A673 (cell line): ENCODE results near the gene ZEB1. TPM values are rescaled to one million over a fixed set of nuclear protein-coding genes. Genes with fewer than 3 reads are reported as not detected.
"Not testable (repeated sequence)": the region's sequence is repeated elsewhere in the genome, so short reads cannot be mapped to it uniquely, and the experiment has no call there.

ENCODE experiments used
- BruUV-seq: library from RNA; stranded (reverse); fragments of 400-500 nt; replicated peaks from 2 replicates; lab custom pipeline; 2021; lab: Mats Ljungman, UMichigan
- CTCF ChIA-PET: fragments of 300-600 bp; sonication (Branson Sonifier 250); formaldehyde crosslinking; loops from one replicate; lab custom pipeline; 2022; ENCODE audit warnings: antibody characterized with exemption; lab: Charles Lee
- POLR2A ChIA-PET: fragments of 300-600 bp; sonication (Branson Sonifier 250); formaldehyde crosslinking; loops from one replicate; lab custom pipeline; 2022; ENCODE audit warnings: antibody characterized with exemption; ENCODE audit not compliant: low non-redundant PET; lab: Charles Lee
- DNase-seq: peaks from one replicate; pipeline ENCODE4 v3.0.0-alpha.2; 2015; ENCODE audit warnings: low spot score
- H3K27ac ChIP-seq: fragments of 200-600 bp; sonication (generic); 2 replicates; pipeline ENCODE4 v1.5.1; 2016; ENCODE audit warnings: mixed run types, low read depth, mild to moderate bottlenecking, mixed read lengths, antibody characterized with exemption, low read length; ENCODE audit not compliant: poor library complexity, severe bottlenecking
- H3K27me3 ChIP-seq: fragments of 200-600 bp; sonication (generic); replicated peaks from 2 replicates; pipeline ENCODE4 v1.6.1; 2017; ENCODE audit warnings: mixed run types, low read depth, mild to moderate bottlenecking, mixed read lengths, antibody characterized with exemption, low read length; ENCODE audit not compliant: insufficient read depth, poor library complexity
- H3K36me3 ChIP-seq: fragments of 200-600 bp; sonication (generic); 2 replicates; pipeline ENCODE4 v1.6.1; 2016; ENCODE audit warnings: mixed run types, mild to moderate bottlenecking, mixed read lengths, antibody characterized with exemption, low read length; ENCODE audit not compliant: insufficient read depth, poor library complexity, severe bottlenecking
- H3K4me1 ChIP-seq: fragments of 200-600 bp; sonication (generic); 2 replicates; pipeline ENCODE4 v1.6.1; 2017; ENCODE audit warnings: mixed run types, mild to moderate bottlenecking, mixed read lengths, antibody characterized with exemption, low read length; ENCODE audit not compliant: insufficient read depth, poor library complexity, severe bottlenecking
- H3K4me3 ChIP-seq: fragments of 200-600 bp; sonication (generic); 2 replicates; pipeline ENCODE4 v1.5.1; 2016; ENCODE audit warnings: low read depth, mixed run types, mild to moderate bottlenecking, mixed read lengths, low read length; ENCODE audit not compliant: poor library complexity, severe bottlenecking
- H3K9me3 ChIP-seq: fragments of 200-600 bp; sonication (generic); 2 replicates; pipeline ENCODE4 v1.6.1; 2016; ENCODE audit warnings: mixed run types, low read depth, mild to moderate bottlenecking, mixed read lengths, antibody characterized with exemption, low read length; ENCODE audit not compliant: poor library complexity, severe bottlenecking
- EZH2 ChIP-seq: fragments of 200-600 bp; sonication (generic); IDR thresholded peaks from 2 replicates; pipeline ENCODE4 v1.6.1; 2017; ENCODE audit warnings: borderline replicate concordance, low read depth, mild to moderate bottlenecking, mixed read lengths, antibody characterized with exemption, low read length; ENCODE audit not compliant: poor library complexity, severe bottlenecking
- intact Hi-C: fragments of 100-400 bp; cut with micrococcal nuclease; formaldehyde crosslinking; loops from one replicate; pipeline ENCODE4 v1.10.0; 2022; ENCODE audit not compliant: unreplicated experiment
- total RNA-seq: library from RNA; stranded (reverse); gene quantifications from 2 replicates; pipeline ENCODE4 v1.2.3, GENCODE V29; 2021
- TF ChIP-seq, protein P1 (sequence below): fragments of 300-800, 200-600 bp; sonication (generic); conservative IDR thresholded peaks from 2 replicates; pipeline ENCODE4 v1.5.1; 2017; ENCODE audit warnings: low read depth, mild to moderate bottlenecking, antibody characterized with exemption, low read length, moderate library complexity, mixed read lengths

ZEB1 gene
- total RNA-seq, 1 experiment from 2014 or later: 8.3 TPM

DNA sequence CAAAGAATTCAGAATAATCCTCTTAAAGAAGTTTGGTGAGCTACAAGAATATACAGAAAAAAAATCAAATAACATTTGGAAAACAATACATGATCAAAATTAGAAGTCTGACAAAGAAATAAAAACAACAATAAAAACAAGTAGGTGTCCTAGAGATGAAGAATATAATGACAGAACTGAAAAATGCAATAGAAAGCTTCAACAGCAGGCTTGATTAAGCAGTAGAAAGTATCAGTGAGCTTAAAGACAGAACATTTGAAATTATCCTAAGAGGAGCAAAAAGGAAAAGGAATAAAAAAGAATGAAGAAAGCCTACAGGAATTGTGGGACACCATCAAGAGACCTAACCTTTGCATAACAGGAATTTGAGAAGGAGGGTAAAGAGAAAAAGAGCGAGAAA is 238.8 kb downstream of the ZEB1 start:
- H3K36me3 ChIP-seq: no peaks in the 10 kb centered on the region
- CTCF ChIA-PET: no interaction called here
- BruUV-seq: no TSS peak

DNA sequence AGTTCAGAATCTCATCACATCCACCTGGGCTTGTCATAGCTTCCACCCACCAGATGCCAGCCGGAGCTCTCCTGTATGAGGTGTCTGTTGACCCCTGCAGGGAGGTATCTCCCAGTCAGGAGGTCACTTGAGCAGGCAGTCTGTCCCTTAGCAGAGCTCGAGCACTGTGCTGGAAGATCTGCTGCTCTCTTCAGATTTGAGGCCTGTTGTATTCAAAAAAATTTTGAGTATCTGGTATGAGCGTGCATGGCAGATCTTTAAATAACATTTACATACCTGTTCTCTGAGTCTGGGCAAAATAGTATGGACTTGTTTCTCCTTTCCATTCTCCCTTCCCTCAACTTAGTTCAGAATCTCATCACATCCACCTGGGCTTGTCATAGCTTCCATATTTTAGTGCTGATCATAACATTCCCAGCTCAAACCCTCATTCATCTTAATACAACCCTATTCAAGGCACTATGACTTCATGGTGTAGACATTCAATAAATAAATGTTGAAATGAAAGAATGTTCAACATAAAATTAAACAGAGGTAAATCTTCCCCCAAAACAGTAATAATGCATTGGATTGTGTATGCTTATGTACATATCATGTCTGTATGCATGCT is 249.3 kb downstream of the ZEB1 start:
- H3K9me3 ChIP-seq, BruUV-seq, POLR2A ChIA-PET, DNase-seq, H3K4me1 ChIP-seq, H3K36me3 ChIP-seq, H3K4me3 ChIP-seq, H3K27me3 ChIP-seq, intact Hi-C loops, H3K27ac ChIP-seq, CTCF ChIA-PET: not testable (repeated sequence)

More for the DNA sequence above, 238.8 kb downstream of the ZEB1 start:
- DNase-seq: no peak
- Histone ChIP-seq H3K27ac (no peak overlapping the region), H3K4me1 (no peaks in the 10 kb centered on the region), H3K9me3 (peaks cover 7% of the 10 kb centered on the region), H3K27me3 (no peaks in the 10 kb centered on the region), H3K4me3 (no peak overlapping the region)
- TF ChIP-seq, protein P1, sequence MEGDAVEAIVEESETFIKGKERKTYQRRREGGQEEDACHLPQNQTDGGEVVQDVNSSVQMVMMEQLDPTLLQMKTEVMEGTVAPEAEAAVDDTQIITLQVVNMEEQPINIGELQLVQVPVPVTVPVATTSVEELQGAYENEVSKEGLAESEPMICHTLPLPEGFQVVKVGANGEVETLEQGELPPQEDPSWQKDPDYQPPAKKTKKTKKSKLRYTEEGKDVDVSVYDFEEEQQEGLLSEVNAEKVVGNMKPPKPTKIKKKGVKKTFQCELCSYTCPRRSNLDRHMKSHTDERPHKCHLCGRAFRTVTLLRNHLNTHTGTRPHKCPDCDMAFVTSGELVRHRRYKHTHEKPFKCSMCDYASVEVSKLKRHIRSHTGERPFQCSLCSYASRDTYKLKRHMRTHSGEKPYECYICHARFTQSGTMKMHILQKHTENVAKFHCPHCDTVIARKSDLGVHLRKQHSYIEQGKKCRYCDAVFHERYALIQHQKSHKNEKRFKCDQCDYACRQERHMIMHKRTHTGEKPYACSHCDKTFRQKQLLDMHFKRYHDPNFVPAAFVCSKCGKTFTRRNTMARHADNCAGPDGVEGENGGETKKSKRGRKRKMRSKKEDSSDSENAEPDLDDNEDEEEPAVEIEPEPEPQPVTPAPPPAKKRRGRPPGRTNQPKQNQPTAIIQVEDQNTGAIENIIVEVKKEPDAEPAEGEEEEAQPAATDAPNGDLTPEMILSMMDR: no peak
- TF ChIP-seq EZH2: no peak
- POLR2A ChIA-PET: no interaction called here
- intact Hi-C loops: no loop called here

DNA sequence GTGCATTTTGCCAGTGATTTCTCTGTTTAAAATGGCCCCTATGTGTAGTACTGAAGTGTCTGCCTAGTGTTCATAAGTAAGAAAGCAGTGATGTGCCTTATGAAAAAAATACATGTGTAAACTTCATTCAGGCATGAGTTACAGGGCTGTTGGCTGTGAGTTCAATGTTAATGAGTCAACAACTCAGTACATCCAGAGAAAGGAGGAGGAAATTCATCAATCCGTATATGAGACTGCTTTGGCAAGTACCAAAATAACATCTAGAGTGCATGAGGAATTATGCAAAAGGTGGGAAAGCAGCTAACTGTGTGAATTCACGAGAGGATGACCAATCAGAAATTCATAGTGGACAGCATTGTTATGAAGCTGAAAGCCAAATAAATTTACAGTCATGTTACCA is 255.6 kb downstream of the ZEB1 start:
- no TSS peak for BruUV-seq
- ChIA-PET POLR2A (no interaction called here), CTCF (no interaction called here)

More for the DNA sequence above, 255.6 kb downstream of the ZEB1 start:
- Histone ChIP-seq H3K27me3 (no peaks in the 10 kb centered on the region), H3K27ac (no peak overlapping the region), H3K4me1 (no peaks in the 10 kb centered on the region), H3K4me3 (no peak overlapping the region), H3K9me3 (no peaks in the 10 kb centered on the region), H3K36me3 (no peaks in the 10 kb centered on the region)
- intact Hi-C loops: no loop called here
- TF ChIP-seq, protein P1: no peak
- no peak for TF ChIP-seq EZH2
- DNase-seq: no peak
